HG03159 (cell line): ENCODE data around the gene CRYGS.
"Not testable (repeated sequence)": the region's sequence is repeated elsewhere in the genome, so short reads cannot be mapped to it uniquely, and the experiment has no call there.

ENCODE experiments used
- ATAC-seq: cut with Tn5 transposase; IDR thresholded peaks from one replicate; pipeline ENCODE4 v1.9.1; 2021; ENCODE audit warnings: mild to moderate bottlenecking, moderate library complexity; ENCODE audit not compliant: unreplicated experiment

Gene CRYGS

GRCh38 chr3:186564586-186564985 is 20.4 kb upstream of the CRYGS start:
- ATAC-seq = no peak

DNA sequence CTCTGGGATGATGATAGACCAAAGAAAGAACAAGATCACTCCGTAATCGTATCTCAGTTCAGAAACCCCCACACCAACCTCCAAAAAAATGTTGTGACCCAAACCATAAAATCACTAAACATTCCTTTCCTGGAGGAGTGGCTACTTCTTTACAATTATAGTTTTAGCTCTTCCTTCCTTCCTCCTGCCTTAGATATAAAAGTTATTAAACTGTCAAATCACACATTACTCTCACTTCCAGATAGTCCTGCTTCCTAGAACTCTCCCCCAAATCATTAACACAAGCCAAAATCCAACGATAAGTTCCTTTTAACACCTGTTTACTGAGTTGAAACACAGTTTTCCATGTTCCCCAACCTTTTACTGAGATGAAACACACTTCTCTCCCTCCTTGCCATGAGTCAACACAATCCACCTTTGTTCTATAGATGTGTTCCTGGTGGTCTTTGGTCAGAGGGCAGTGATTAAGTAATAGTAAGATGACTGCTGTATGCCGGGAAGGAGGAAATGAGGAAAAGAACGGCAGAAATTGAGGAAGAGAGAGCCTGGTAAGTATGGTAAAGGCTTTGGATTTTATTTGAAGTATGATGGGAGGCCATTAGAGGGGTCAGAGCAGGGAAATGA is 8.3 kb upstream of the CRYGS start:
- no peak for ATAC-seq

DNA sequence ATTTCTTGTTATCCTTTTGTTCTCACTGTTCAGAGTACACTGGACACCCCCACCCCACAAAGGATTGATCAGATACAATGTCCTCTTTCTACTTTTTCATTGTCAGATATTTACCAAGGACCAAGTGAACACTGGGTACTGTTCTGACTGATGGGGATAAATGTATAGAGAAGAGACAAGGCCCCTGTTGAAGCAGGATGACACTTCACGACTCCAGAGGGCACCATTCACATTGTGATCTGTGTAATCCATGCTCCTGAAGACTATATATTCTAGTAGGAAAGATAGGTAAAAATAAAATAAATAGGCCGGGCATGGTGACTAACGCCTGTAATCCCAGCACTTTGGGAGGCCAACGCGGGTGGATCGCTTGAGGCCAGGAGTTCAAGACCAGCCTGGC is 7.2 kb upstream of the CRYGS start:
- ATAC-seq = no peak

GRCh38 chr3:186549497-186549896 is 5.3 kb upstream of the CRYGS start:
- no peak for ATAC-seq

DNA sequence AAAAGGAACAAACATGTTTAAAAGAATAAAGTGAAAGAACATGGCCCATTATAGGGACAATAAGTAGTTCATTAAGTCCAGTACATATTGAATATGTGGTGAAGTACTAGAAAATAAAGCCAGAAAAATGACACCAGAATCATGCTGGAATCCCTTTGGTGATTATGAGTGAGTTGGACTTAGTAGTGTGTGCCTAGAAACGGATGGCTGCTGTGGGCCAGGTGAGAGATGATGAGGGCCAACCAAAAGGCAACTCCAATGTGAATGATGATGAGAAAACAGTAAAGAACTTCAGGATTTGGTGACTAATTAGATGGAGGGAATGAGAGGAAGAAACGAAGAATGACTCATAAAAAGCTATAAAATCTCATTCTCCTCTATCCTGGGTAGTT is 3.3 kb downstream of the CRYGS start:
- no peak for ATAC-seq

GRCh38 chr3:186540221-186540834 is 3.9 kb downstream of the CRYGS start:
- ATAC-seq = peak; percentile 72

- ATAC-seq = no peak
Measured at GRCh38 chr3:186538779-186539178, 5.4 kb downstream of the CRYGS start.

- no peak for ATAC-seq
Measured at GRCh38 chr3:186536883-186537844, 7.0 kb downstream of the CRYGS start.

- peak; percentile 86 for ATAC-seq
Measured at GRCh38 chr3:186534113-186534669, 10.0 kb downstream of the CRYGS start.

GRCh38 chr3:186532598-186533072 is 11.5 kb downstream of the CRYGS start:
- ATAC-seq = peak; percentile 59

- not testable (repeated sequence) for ATAC-seq
Measured at GRCh38 chr3:186531694-186532093, 12.5 kb downstream of the CRYGS start.

- ATAC-seq = no peak
Measured at GRCh38 chr3:186530415-186530814, 13.8 kb downstream of the CRYGS start.

- no peak for ATAC-seq
Measured at GRCh38 chr3:186529201-186529999, 14.8 kb downstream of the CRYGS start.

GRCh38 chr3:186526256-186526606 is 17.9 kb downstream of the CRYGS start:
- no peak for ATAC-seq

GRCh38 chr3:186525369-186526255 is 18.6 kb downstream of the CRYGS start:
- no peak for ATAC-seq

DNA sequence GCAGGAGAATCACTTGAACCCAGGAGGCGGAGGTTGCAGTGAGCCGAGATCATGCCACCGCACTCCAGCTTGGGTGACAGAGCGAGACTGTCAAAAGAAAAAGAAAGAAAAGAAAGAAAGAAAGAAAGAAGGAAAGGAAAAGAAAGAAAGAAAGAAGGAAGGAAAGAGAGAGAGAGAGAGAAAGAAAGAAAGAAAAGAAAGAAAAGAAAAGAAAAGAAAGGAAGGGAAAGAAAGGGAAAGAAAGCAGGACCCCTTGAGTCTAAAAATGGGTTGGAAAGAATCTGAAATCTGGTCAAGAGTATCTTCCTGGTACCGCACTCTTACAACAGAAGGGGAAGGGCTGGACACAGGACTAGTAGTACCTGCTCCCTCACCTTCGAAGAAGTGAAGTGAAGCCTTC is 19.6 kb downstream of the CRYGS start:
- ATAC-seq = no peak

- no peak for ATAC-seq
Measured at GRCh38 chr3:186523434-186523833, 20.7 kb downstream of the CRYGS start.

DNA sequence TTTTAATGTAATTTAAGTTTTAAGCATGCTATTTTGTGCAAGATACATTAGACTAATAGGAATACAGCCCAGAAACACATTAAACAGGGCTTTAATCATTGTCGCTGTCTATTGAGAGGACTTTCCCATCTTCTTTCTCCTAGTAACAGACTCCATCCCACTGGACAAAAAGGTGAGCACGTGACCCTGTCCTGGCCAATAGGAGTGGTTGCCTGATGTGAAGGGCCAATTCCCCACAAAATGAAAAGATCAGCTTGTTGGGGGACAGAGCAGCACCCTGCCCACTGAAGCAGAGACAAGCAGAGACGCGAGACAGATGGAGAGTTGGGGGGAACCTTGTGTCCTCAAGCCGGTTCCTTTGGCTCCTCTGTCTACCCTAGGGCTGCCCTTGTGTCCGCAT is 21.2 kb downstream of the CRYGS start:
- ATAC-seq = no peak

- ATAC-seq = peak; percentile 55
Measured at GRCh38 chr3:186520957-186521842, 23.0 kb downstream of the CRYGS start.
